IMR-90 (cell line): ENCODE results near the gene TUBGCP3. TPM values are rescaled to one million over a fixed set of nuclear protein-coding genes. Genes with fewer than 3 reads are reported as not detected.

ENCODE experiments used
- ATAC-seq: fragments of 200-7000 bp; cut with Tn5 transposase; 2 replicates; pipeline ENCODE4 v1.9.1; 2020; ENCODE audit warnings: low read depth, mild to moderate bottlenecking, moderate library complexity
- BruUV-seq: library from RNA; stranded (reverse); fragments of 400-500 nt; replicated peaks from 2 replicates; lab custom pipeline; 2021; lab: Mats Ljungman, UMichigan
- CTCF ChIA-PET: fragments of 300-600 bp; formaldehyde crosslinking; extraction: SDS; loops from one replicate; lab custom pipeline; 2021; ENCODE audit warnings: antibody characterized with exemption; lab: Yijun Ruan, JAX
- POLR2A ChIA-PET: fragments of 300-600 bp; sonication (Branson Sonifier 250); formaldehyde crosslinking; loops from one replicate; lab custom pipeline; 2022; ENCODE audit warnings: antibody characterized with exemption; ENCODE audit not compliant: unreplicated experiment; lab: Charles Lee
- DNase-seq: peaks from one replicate; pipeline ENCODE4 v3.0.0; 2013
- H2AFZ ChIP-seq: replicated peaks from 2 replicates; pipeline ENCODE3; 2013; ENCODE audit warnings: low read length, mild to moderate bottlenecking; ENCODE audit not compliant: poor library complexity
- H2AK5ac ChIP-seq: 2 replicates; pipeline ENCODE4 v1.6.1; 2013; ENCODE audit warnings: low read depth, low read length, inconsistent platforms
- H2AK9ac ChIP-seq: replicated peaks from 2 replicates; pipeline ENCODE3; 2013; ENCODE audit warnings: mild to moderate bottlenecking, low read depth, low read length, moderate library complexity; ENCODE audit not compliant: poor library complexity
- H2BK120ac ChIP-seq: 2 replicates; pipeline ENCODE4 v1.6.1; 2013; ENCODE audit warnings: low read depth, low read length, inconsistent platforms
- H2BK15ac ChIP-seq: 3 replicates; pipeline ENCODE4 v1.6.1; 2013; ENCODE audit warnings: low read depth, low read length, inconsistent platforms
- H2BK20ac ChIP-seq: 2 replicates; pipeline ENCODE4 v1.6.1; 2013; ENCODE audit warnings: low read depth, mild to moderate bottlenecking, inconsistent platforms, low read length, moderate library complexity
- H2BK5ac ChIP-seq: 2 replicates; pipeline ENCODE4 v1.6.1; 2013; ENCODE audit warnings: mild to moderate bottlenecking, low read depth, low read length, inconsistent platforms; ENCODE audit not compliant: poor library complexity, severe bottlenecking
- H3K14ac ChIP-seq: replicated peaks from 2 replicates; pipeline ENCODE4 v1.6.1; 2013; ENCODE audit warnings: low read depth, low read length, inconsistent platforms
- H3K18ac ChIP-seq: 2 replicates; pipeline ENCODE4 v1.6.1; 2013; ENCODE audit warnings: low read depth, low read length, control low read depth
- H3K23ac ChIP-seq: 2 replicates; pipeline ENCODE4 v1.6.1; 2013; ENCODE audit warnings: low read depth, low read length, inconsistent platforms
- H3K27ac ChIP-seq: 2 replicates; pipeline ENCODE4 v1.5.1; 2013; ENCODE audit warnings: mild to moderate bottlenecking, control low read depth, low read length; ENCODE audit not compliant: insufficient read depth
- H3K27me3 ChIP-seq: 2 replicates; pipeline ENCODE4 v1.6.1; 2013; ENCODE audit warnings: low read length; ENCODE audit not compliant: control insufficient read depth, insufficient read depth
- H3K36me3 ChIP-seq: 2 replicates; pipeline ENCODE4 v1.6.1; 2013; ENCODE audit warnings: low read length, mixed read lengths; ENCODE audit not compliant: control insufficient read depth, insufficient read depth
- H3K4ac ChIP-seq: 2 replicates; pipeline ENCODE4 v1.6.1; 2013; ENCODE audit warnings: low read depth, low read length, inconsistent platforms
- H3K4me1 ChIP-seq: 2 replicates; pipeline ENCODE4 v1.6.1; 2013; ENCODE audit warnings: low read length, mixed read lengths; ENCODE audit not compliant: control insufficient read depth, insufficient read depth
- H3K4me2 ChIP-seq: 2 replicates; pipeline ENCODE4 v1.6.1; 2013; ENCODE audit warnings: low read depth, mild to moderate bottlenecking, control low read depth, low read length, moderate library complexity
- H3K4me3 ChIP-seq: 2 replicates; pipeline ENCODE4 v1.5.1; 2013; ENCODE audit warnings: low read depth, mild to moderate bottlenecking, control low read depth, low read length, moderate library complexity; ENCODE audit not compliant: insufficient read depth
- H3K56ac ChIP-seq: 2 replicates; pipeline ENCODE4 v1.6.1; 2013; ENCODE audit warnings: low read length, inconsistent platforms; ENCODE audit not compliant: insufficient read depth; ENCODE audit errors: extremely low read depth
- H3K79me1 ChIP-seq, 2 experiments: 2 replicates each; pipeline ENCODE4 v1.6.1; 2013; ENCODE audit warnings: low read length in 2 of 2, inconsistent platforms in 1 of 2, low read depth in 1 of 2
- H3K9ac ChIP-seq: 2 replicates; pipeline ENCODE4 v1.6.1; 2013; ENCODE audit warnings: low read depth, low read length, control low read depth
- H3K9me1 ChIP-seq: 2 replicates; pipeline ENCODE4 v1.6.1; 2013; ENCODE audit warnings: low read length, inconsistent platforms; ENCODE audit not compliant: insufficient read depth
- H3K9me3 ChIP-seq: 2 replicates; pipeline ENCODE4 v1.6.1; 2013; ENCODE audit warnings: low read length; ENCODE audit not compliant: control insufficient read depth, insufficient read depth
- H4K20me1 ChIP-seq: 2 replicates; pipeline ENCODE4 v1.6.1; 2013; ENCODE audit warnings: low read length, inconsistent platforms; ENCODE audit not compliant: insufficient read depth
- H4K5ac ChIP-seq: 2 replicates; pipeline ENCODE4 v1.6.1; 2013; ENCODE audit warnings: mild to moderate bottlenecking, low read depth, low read length, control low read depth
- H4K8ac ChIP-seq, 2 experiments: 2 replicates each; pipeline ENCODE4 v1.6.1; 2013; ENCODE audit warnings: low read depth in 2 of 2, low read length in 2 of 2, control low read depth in 1 of 2, inconsistent platforms in 1 of 2
- H4K91ac ChIP-seq: 2 replicates; pipeline ENCODE4 v1.6.1; 2013; ENCODE audit warnings: low read depth, low read length, inconsistent platforms; ENCODE audit not compliant: insufficient read depth
- BHLHE40 ChIP-seq: fragments of 150-350 bp; IDR thresholded peaks from 2 replicates; pipeline ENCODE4 v1.6.1; 2016; ENCODE audit warnings: mild to moderate bottlenecking, low read depth, low read length
- CEBPB ChIP-seq: IDR thresholded peaks from 2 replicates; pipeline ENCODE4 v1.6.1; 2012; ENCODE audit warnings: low read depth, low read length, improper control_type of control experiment
- FOS ChIP-seq: fragments of 150-350 bp; IDR thresholded peaks from 2 replicates; pipeline ENCODE4 v1.6.1; 2016; ENCODE audit warnings: low read depth, low read length
- MAZ ChIP-seq: IDR thresholded peaks from 2 replicates; pipeline ENCODE4 v1.6.1; 2012; ENCODE audit warnings: low read depth, mild to moderate bottlenecking, low read length, improper control_type of control experiment, moderate library complexity, borderline replicate concordance
- POLR2A ChIP-seq: IDR thresholded peaks from 2 replicates; pipeline ENCODE4 v1.6.1; 2012; ENCODE audit warnings: mild to moderate bottlenecking, low read depth, low read length
- RCOR1 ChIP-seq: IDR thresholded peaks from 2 replicates; pipeline ENCODE4 v1.6.1; 2012; ENCODE audit warnings: mild to moderate bottlenecking, low read length, improper control_type of control experiment; ENCODE audit not compliant: insufficient replicate concordance
- SMC3 ChIP-seq: fragments of 150-350 bp; IDR thresholded peaks from 2 replicates; pipeline ENCODE4 v1.6.1; 2016; ENCODE audit warnings: low read depth, mild to moderate bottlenecking, antibody characterized with exemption, low read length, moderate library complexity
- WGBS, 2 experiments: methylation state at CpG; one replicate each; pipeline versions ENCODE4 v1.1.5 to v1.1.7; 2013; ENCODE audit warnings: missing lambda C conversion rate in 2 of 2; ENCODE audit not compliant: insufficient read length in 1 of 2; ENCODE audit errors: extremely low coverage in 2 of 2; 5-methylcytosine and 5-hydroxymethylcytosine counted together
- dilution Hi-C: fragments of 300-500 bp; cut with HindIII; formaldehyde crosslinking; loops from one replicate; pipeline ENCODE4 v1.14.3; 2018; ENCODE audit warnings: low sequenced_read_pairs; ENCODE audit not compliant: unreplicated experiment
- in situ Hi-C: fragments of 300-500 bp; cut with MboI; formaldehyde crosslinking; loops from 3 replicates; pipeline ENCODE4 v1.14.3; 2019; ENCODE audit warnings: low sequenced_read_pairs, inconsistent platforms, mixed read lengths
- intact Hi-C: fragments of 100-400 bp; cut with micrococcal nuclease; formaldehyde crosslinking; loops from 2 replicates; pipeline ENCODE4 v1.10.0; 2022
- polyA plus RNA-seq, 3 experiments: library from polyadenylated mRNA; depleted of rRNA; stranded (reverse); fragments of >200 nt; gene quantifications; 2 replicates each; pipeline ENCODE4 v1.2.3, GENCODE V29; 2012; ENCODE audit warnings: low replicate concordance in 1 of 3
- total RNA-seq: library from RNA; depleted of rRNA; stranded (reverse); fragments of >200 nt; gene quantifications from 2 replicates; pipeline ENCODE4 v1.2.3, GENCODE V29; 2012
- TF ChIP-seq, protein P1 (sequence below): fragments of 150-350 bp; IDR thresholded peaks from 2 replicates; pipeline ENCODE4 v1.6.1; 2017; ENCODE audit warnings: mild to moderate bottlenecking, antibody characterized with exemption, low read length, low read depth

TUBGCP3 gene
- total and polyA plus RNA-seq, 2 of the 4 experiments (the other 2 are of a cell fraction) = 16.0 to 17.8 TPM

DNA sequence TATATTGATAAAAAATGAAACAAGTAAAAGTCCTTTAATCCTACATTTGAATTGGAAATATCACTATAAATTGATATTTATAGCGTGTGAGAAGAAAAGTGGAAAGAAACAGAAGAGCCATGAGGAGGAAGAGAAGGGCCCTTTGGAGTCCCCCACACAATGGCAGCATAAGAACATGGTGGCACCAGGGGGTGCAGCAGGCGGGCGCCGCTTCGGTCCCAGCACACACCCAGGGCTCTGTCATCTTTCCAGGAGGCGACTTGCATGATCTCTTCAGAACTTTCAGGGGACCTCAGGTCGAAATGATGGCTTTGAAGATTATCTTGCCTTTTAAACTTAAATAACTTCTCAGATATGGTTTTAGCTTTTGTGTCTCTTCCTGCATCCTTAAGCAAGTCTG is 91.8 kb downstream of the TUBGCP3 start:
- H3K4ac ChIP-seq = no peak overlapping the region
- no peak overlapping the region for H3K4me2 ChIP-seq
- WGBS, 2 experiments = no CpG with 5 or more reads among the region's 7 CpGs
- H3K79me1 ChIP-seq = no peaks in the 10 kb centered on the region
- H3K27ac ChIP-seq = no peak overlapping the region
- H2BK120ac ChIP-seq = no peak overlapping the region
- intact Hi-C loops (no loop called here), in situ Hi-C loops (no loop called here), dilution Hi-C loops (no loop called here)
- H2AK9ac ChIP-seq = no peak overlapping the region
- no peaks in the 10 kb centered on the region for H3K27me3 ChIP-seq
- no peak overlapping the region for H3K23ac ChIP-seq
- H2AFZ ChIP-seq = no peak overlapping the region
- ChIA-PET POLR2A (no interaction called here), CTCF (no interaction called here)
- DNase-seq = no peak
- no TSS peak for BruUV-seq
- no peak overlapping the region for H2BK15ac ChIP-seq
- H3K18ac ChIP-seq = no peak overlapping the region
- H4K91ac ChIP-seq = no peak overlapping the region
- no peak overlapping the region for H3K4me3 ChIP-seq
- no peak overlapping the region for H2BK20ac ChIP-seq
- no peaks in the 10 kb centered on the region; the same call in 1 of the 2 replicates for H3K9me1 ChIP-seq
- H3K56ac ChIP-seq = no peak overlapping the region
- H4K20me1 ChIP-seq = no peaks in the 10 kb centered on the region
- H3K9me3 ChIP-seq = no peaks in the 10 kb centered on the region
- H3K9ac ChIP-seq = no peak overlapping the region
- no peak overlapping the region for H3K14ac ChIP-seq
- no peak for ATAC-seq
- no peak overlapping the region for H4K8ac ChIP-seq
- H3K4me1 ChIP-seq = no peaks in the 10 kb centered on the region
- H2BK5ac ChIP-seq = no peak overlapping the region
- no peak overlapping the region for H2AK5ac ChIP-seq
- peaks cover 17% of the 10 kb centered on the region for H3K36me3 ChIP-seq
- H4K5ac ChIP-seq = no peak overlapping the region
- no peak for TF ChIP-seq POLR2A
- TF ChIP-seq RCOR1 = no peak
- TF ChIP-seq FOS = no peak
- no peak for TF ChIP-seq BHLHE40
- TF ChIP-seq, protein P1, sequence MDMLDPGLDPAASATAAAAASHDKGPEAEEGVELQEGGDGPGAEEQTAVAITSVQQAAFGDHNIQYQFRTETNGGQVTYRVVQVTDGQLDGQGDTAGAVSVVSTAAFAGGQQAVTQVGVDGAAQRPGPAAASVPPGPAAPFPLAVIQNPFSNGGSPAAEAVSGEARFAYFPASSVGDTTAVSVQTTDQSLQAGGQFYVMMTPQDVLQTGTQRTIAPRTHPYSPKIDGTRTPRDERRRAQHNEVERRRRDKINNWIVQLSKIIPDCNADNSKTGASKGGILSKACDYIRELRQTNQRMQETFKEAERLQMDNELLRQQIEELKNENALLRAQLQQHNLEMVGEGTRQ = no peak
- TF ChIP-seq SMC3 = no peak
- no peak for TF ChIP-seq MAZ
- TF ChIP-seq CEBPB = no peak
